Psoas muscle (tissue), 8 donors: ENCODE results near the gene EPHB1. TPM values are rescaled to one million over a fixed set of nuclear protein-coding genes. Genes with fewer than 3 reads are reported as not detected.

Source experiments
- ATAC-seq, 4 donors: fragments of 200-7000 bp; cut with Tn5 transposase; one replicate each; pipeline ENCODE4 v1.9.1; 2020; ENCODE audit warnings: moderate library complexity in 3 of 4, mild to moderate bottlenecking in 2 of 4
- DNase-seq, 2 donors: peaks; one replicate each; pipeline ENCODE4 v3.0.0-alpha.2; 2020
- H3K27ac ChIP-seq: fragments of 200-600 bp; one replicate; pipeline ENCODE4 v1.8.0; 2022
- H3K27me3 ChIP-seq, 3 donors: fragments of 200-600 bp in 1 of 3; one replicate each; pipeline versions ENCODE4 v1.6.1 to v1.8.0; 2013 to 2022; ENCODE audit warnings: low read length in 2 of 3, mild to moderate bottlenecking in 2 of 3, moderate library complexity in 1 of 3; ENCODE audit not compliant: insufficient read depth in 3 of 3
- H3K36me3 ChIP-seq, 2 donors: fragments of 200-600 bp in 1 of 2; one replicate each; pipeline versions ENCODE4 v1.6.1 to v1.8.0; 2013 to 2022; ENCODE audit warnings: low read depth in 1 of 2, mild to moderate bottlenecking in 1 of 2, moderate library complexity in 1 of 2; ENCODE audit not compliant: insufficient read depth in 1 of 2
- H3K4me1 ChIP-seq: fragments of 200-600 bp; one replicate; pipeline ENCODE4 v1.8.0; 2022
- H3K4me3 ChIP-seq: fragments of 200-600 bp; one replicate; pipeline ENCODE4 v1.8.0; 2022; ENCODE audit warnings: mild to moderate bottlenecking
- H3K9me3 ChIP-seq: fragments of 200-600 bp; one replicate; pipeline ENCODE4 v1.8.0; 2022
- CTCF ChIP-seq: fragments of 200-600 bp; IDR thresholded peaks from one replicate; pipeline ENCODE4 v1.8.0; 2022; ENCODE audit warnings: antibody characterized with exemption
- WGBS, 3 donors: extraction: QIAGEN DNeasy Blood & Tissue Kit; methylation state at CpG; one replicate each; pipeline versions ENCODE4 v1.1.6 to v1.1.7; 2013; 5-methylcytosine and 5-hydroxymethylcytosine counted together
- intact Hi-C, 2 donors: fragments of 100-400 bp; cut with DNase I; formaldehyde crosslinking; loops; one replicate each; pipeline versions ENCODE4 v1.11.0 to v1.14.2; 2022
- polyA plus RNA-seq, 3 donors: library from polyadenylated mRNA; stranded (reverse); fragments of 200-250 nt; gene quantifications; one replicate each; pipeline ENCODE4 v1.2.3, GENCODE V29; 2013
- total RNA-seq, 4 donors: library from RNA; stranded (reverse); fragmentation: NEBNext Ultra II Directional in 2 of 4; extraction: Animal tissue kit (Norgen Biotek cat#: 25700) in 2 of 4; gene quantifications; one replicate each; pipeline versions ENCODE4 v1.2.1 to v1.2.4, GENCODE V29; 2021 to 2023
- donor health status: healthy with polysubstance abuse.
- donor health status: DM: no; HTN: no; CAD: no; lungs with moderate emphysema.
- donor health status: Bipolar disorder and iron deficiency.
- donor health status: healthy.
- donor health status: DM: yes; HTN: yes; CAD: no.
- donor health status: DM: no; HTN: no; CAD: no.
- donor health status: DM: no; HTN: no; CAD: no.
- donor health status: DM: yes; HTN: yes; CAD: no.

Gene EPHB1
- total and polyA plus RNA-seq, 7 donors = 0.85 to 6.3 (median 2.0) TPM

GRCh38 chr3:135159681-135160247 lies 364.7 kb downstream of the EPHB1 start:
- WGBS, 3 donors = 68 to 83% (median 78%) methylated on average over 2 of the region's 2 CpGs
- H3K9me3 ChIP-seq = no peaks in the 10 kb centered on the region
- no peak overlapping the region for H3K4me3 ChIP-seq
- H3K27me3 ChIP-seq = no peaks in the 10 kb centered on the region
- H3K4me1 ChIP-seq = no peaks in the 10 kb centered on the region
- ATAC-seq (no peak), DNase-seq (no peak)
- no peak for TF ChIP-seq CTCF
- intact Hi-C loops = no loop called here
- no peak overlapping the region for H3K27ac ChIP-seq
- H3K36me3 ChIP-seq = no peaks in the 10 kb centered on the region

- Histone ChIP-seq H3K36me3 (no peaks in the 10 kb centered on the region), H3K4me1 (no peaks in the 10 kb centered on the region), H3K27ac (no peak overlapping the region), H3K27me3 (no peaks in the 10 kb centered on the region), H3K9me3 (no peaks in the 10 kb centered on the region), H3K4me3 (no peak overlapping the region)
- ATAC-seq (no peak), DNase-seq (no peak)
- intact Hi-C loops = no loop called here
- no peak for TF ChIP-seq CTCF
- WGBS, 3 donors = 85 to 96% (median 93%) methylated on average over 1 of the region's 1 CpG
Measured at GRCh38 chr3:135161425-135161824, 366.4 kb downstream of the EPHB1 start.

GRCh38 chr3:135163701-135164100 lies 368.6 kb downstream of the EPHB1 start:
- WGBS, 3 donors = 93 to 95% (median 93%) methylated on average over 5 of the region's 5 CpGs
- no peak for ATAC-seq
- Histone ChIP-seq H3K4me1 (no peaks in the 10 kb centered on the region), H3K4me3 (no peak overlapping the region), H3K9me3 (no peaks in the 10 kb centered on the region), H3K36me3 (no peaks in the 10 kb centered on the region), H3K27ac (no peak overlapping the region), H3K27me3 (no peaks in the 10 kb centered on the region)
- TF ChIP-seq CTCF = no peak
- DNase-seq = no peak
- intact Hi-C loops = no loop called here

- Histone ChIP-seq H3K9me3 (no peaks in the 10 kb centered on the region), H3K27me3 (no peaks in the 10 kb centered on the region), H3K36me3 (no peaks in the 10 kb centered on the region), H3K27ac (no peak overlapping the region), H3K4me1 (no peaks in the 10 kb centered on the region), H3K4me3 (no peak overlapping the region)
- no peak for DNase-seq
- 87 to 91% (median 90%) methylated on average over 5 of the region's 5 CpGs for WGBS, 3 donors
- TF ChIP-seq CTCF = no peak
- no peak for ATAC-seq
- intact Hi-C loops = no loop called here
Measured at GRCh38 chr3:135165260-135165659, 370.2 kb downstream of the EPHB1 start.

- Histone ChIP-seq H3K9me3 (no peaks in the 10 kb centered on the region), H3K27ac (no peak overlapping the region), H3K4me3 (no peak overlapping the region), H3K4me1 (no peaks in the 10 kb centered on the region), H3K27me3 (no peaks in the 10 kb centered on the region), H3K36me3 (no peaks in the 10 kb centered on the region)
- DNase-seq = no peak
- TF ChIP-seq CTCF = no peak
- intact Hi-C loops = no loop called here
- ATAC-seq = no peak
- WGBS, 3 donors = 79 to 87% (median 82%) methylated on average over 4 of the region's 4 CpGs
Measured at GRCh38 chr3:135166266-135166825, 371.3 kb downstream of the EPHB1 start.
